Measurements from ENCODE around the gene RNF2. TPM values are rescaled to one million over a fixed set of nuclear protein-coding genes. Genes with fewer than 3 reads are reported as not detected.

The RNF2 gene
- total and polyA plus RNA-seq, 2 donors from 2014 or later = 6.7 to 26.0 TPM

DNA sequence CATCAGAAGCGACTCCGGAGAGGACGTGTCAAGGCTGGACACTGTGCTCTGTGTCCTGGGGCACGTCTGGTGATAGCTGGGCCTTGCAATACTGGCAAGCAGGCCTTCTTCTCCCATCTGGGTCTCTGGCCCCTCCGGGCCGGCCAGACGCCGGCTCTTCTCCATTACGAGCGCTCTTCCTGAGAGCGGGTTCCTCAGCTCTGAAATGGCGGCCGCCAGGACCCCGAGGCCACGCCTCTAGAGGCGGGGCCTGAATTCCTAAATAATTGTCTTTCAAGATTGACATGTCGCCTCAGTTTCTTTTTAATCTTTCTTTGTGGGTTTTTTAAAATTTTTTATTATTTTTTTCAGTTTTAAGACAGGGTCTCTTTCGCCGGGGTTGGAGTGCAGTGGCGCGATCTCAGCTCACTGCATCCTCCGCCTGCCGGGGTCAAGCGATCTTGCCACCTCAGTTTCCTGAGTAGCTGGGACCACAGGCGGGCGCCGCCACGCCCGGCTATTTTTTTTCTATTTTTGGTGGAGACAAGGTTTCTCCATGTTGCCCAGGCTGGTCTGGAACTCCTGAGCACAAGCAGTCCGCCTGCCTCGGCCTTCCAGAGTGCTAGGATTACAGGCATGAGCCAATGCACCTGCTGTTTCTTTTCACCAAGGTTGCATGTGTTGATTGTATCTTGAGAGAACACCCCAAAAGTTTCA is 9.2 kb downstream of the RNF2 start:
- no peak overlapping the region for H3K4me3 ChIP-seq (ENCODE audit: low read length in 3 of 3)
- H3K4me1 ChIP-seq (ENCODE audit: control insufficient read depth in 2 of 3, insufficient read depth in 2 of 3, low read depth in 1 of 3, low read length in 3 of 3) = peaks cover 0 to 8% (median 0%) of the 10 kb centered on the region in 3 donors
- no peak for FAIRE-seq

GRCh38 chr1:185058110-185058509 is 12.8 kb downstream of the RNF2 start:
- intact Hi-C loops (cut with DNase I) = no loop called here
- Histone ChIP-seq H3K4me1 (ENCODE audit: control insufficient read depth in 2 of 3, insufficient read depth in 2 of 3, low read depth in 1 of 3, low read length in 3 of 3) (peaks cover 0 to 11% (median 0%) of the 10 kb centered on the region in 3 donors), H3K27ac (ENCODE audit: low read depth in 2 of 2, low read length in 2 of 2) (no peak overlapping the region), H3K36me3 (ENCODE audit: control insufficient read depth in 2 of 3, insufficient read depth in 3 of 3, low read length in 3 of 3) (no peaks in the 10 kb centered on the region), H3K9ac (ENCODE audit: low read length in 3 of 3) (no peak overlapping the region), H3K27me3 (ENCODE audit: control insufficient read depth, insufficient read depth, low read length) (no peaks in the 10 kb centered on the region), H3K4me3 (ENCODE audit: low read length in 3 of 3) (no peak overlapping the region), H3K9me3 (ENCODE audit: control insufficient read depth in 2 of 3, insufficient read depth in 1 of 3, low read length in 3 of 3) (no peaks in the 10 kb centered on the region)
- TF ChIP-seq CTCF (IDR thresholded peaks at IDR 0.05; ENCODE audit: borderline replicate concordance, extremely low read depth, insufficient read depth) = no peak
- no peak for FAIRE-seq
- DNase-seq = no peak

More for the DNA sequence above, 9.2 kb downstream of the RNF2 start:
- TF ChIP-seq CTCF (IDR thresholded peaks at IDR 0.05; ENCODE audit: borderline replicate concordance, extremely low read depth, insufficient read depth) = no peak
- intact Hi-C loops (cut with DNase I) = no loop called here
- Histone ChIP-seq H3K9ac (ENCODE audit: low read length in 3 of 3) (no peak overlapping the region), H3K36me3 (ENCODE audit: control insufficient read depth in 2 of 3, insufficient read depth in 3 of 3, low read length in 3 of 3) (no peaks in the 10 kb centered on the region), H3K27ac (ENCODE audit: low read depth in 2 of 2, low read length in 2 of 2) (no peak overlapping the region), H3K27me3 (ENCODE audit: control insufficient read depth, insufficient read depth, low read length) (no peaks in the 10 kb centered on the region), H3K9me3 (ENCODE audit: control insufficient read depth in 2 of 3, insufficient read depth in 1 of 3, low read length in 3 of 3) (no peaks in the 10 kb centered on the region)
- no peak for DNase-seq

DNA sequence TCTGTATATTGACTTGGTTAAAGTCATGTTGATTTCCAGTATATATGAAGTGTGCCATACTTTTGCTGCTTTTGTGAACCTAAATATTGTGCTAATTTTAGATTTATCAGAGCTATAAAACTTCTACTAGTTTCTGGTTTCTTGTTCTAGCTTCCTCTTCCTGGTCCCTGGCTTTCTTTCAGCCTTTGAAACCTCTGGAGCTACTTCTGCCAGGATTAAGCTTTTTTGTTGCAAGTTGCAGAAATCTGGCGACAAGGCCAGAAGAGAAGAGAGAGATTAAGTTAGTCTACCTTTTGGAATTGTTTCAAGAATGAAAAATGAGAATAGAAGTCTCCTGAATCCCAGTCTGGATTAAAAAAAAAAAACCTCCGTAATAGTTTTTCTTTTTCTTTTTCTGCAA is 13.5 kb downstream of the RNF2 start:
- H3K9me3 ChIP-seq (ENCODE audit: control insufficient read depth in 2 of 3, insufficient read depth in 1 of 3, low read length in 3 of 3) = no peaks in the 10 kb centered on the region
- intact Hi-C loops (cut with DNase I) = no loop called here
- peaks cover 0 to 11% (median 0%) of the 10 kb centered on the region in 3 donors for H3K4me1 ChIP-seq (ENCODE audit: control insufficient read depth in 2 of 3, insufficient read depth in 2 of 3, low read depth in 1 of 3, low read length in 3 of 3)
- no peak for DNase-seq
- no peaks in the 10 kb centered on the region for H3K27me3 ChIP-seq (ENCODE audit: control insufficient read depth, insufficient read depth, low read length)
- FAIRE-seq = no peak
- no peak overlapping the region for H3K9ac ChIP-seq (ENCODE audit: low read length in 3 of 3)
- TF ChIP-seq CTCF (IDR thresholded peaks at IDR 0.05; ENCODE audit: borderline replicate concordance, extremely low read depth, insufficient read depth) = no peak
- no peak overlapping the region for H3K4me3 ChIP-seq (ENCODE audit: low read length in 3 of 3)
- H3K27ac ChIP-seq (ENCODE audit: low read depth in 2 of 2, low read length in 2 of 2) = no peak overlapping the region
- no peaks in the 10 kb centered on the region for H3K36me3 ChIP-seq (ENCODE audit: control insufficient read depth in 2 of 3, insufficient read depth in 3 of 3, low read length in 3 of 3)

Data from kidney (tissue), 14 donors.